GM18868 (cell line): ENCODE measurements around the gene YPEL1.
"Not testable (repeated sequence)": the region's sequence is repeated elsewhere in the genome, so short reads cannot be mapped to it uniquely, and the experiment has no call there.

Experiments used
- ATAC-seq: cut with Tn5 transposase; IDR thresholded peaks from one replicate; pipeline ENCODE4 v1.9.1; 2021; ENCODE audit warnings: mild to moderate bottlenecking, moderate library complexity; ENCODE audit not compliant: unreplicated experiment

Gene YPEL1

DNA sequence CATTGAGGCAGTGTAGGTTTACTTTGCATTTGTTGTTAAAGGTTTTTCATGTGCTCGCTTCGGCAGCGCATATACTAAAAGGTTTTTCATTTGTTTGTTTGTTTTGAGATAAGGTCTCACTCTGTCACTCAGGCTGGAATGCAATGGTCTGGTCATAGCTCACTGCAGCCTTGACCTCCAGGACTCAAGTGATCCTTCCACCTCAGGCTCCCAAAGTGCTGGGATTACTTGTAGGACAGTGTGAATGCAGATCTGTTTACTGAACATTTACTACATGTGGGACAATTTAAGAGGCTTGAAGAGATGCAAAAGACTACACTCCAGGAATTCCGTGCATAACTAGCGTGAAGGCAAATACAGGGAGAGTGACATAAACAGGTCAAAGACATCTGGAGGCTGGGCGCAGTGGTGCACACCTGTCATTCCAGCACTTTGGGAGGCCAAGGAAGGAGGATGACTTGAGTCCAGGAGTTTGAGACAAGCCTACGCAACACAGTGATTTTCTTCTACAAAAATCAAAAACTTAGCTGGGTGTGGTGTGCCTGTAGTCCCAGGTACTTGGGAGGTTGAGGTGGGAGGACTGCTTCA lies 34.1 kb downstream of the YPEL1 start:
- no peak for ATAC-seq

- ATAC-seq: no peak
Measured at GRCh38 chr22:21700822-21701221, 34.8 kb downstream of the YPEL1 start.

- no peak for ATAC-seq
Measured at GRCh38 chr22:21699643-21700042, 36.0 kb downstream of the YPEL1 start.

DNA sequence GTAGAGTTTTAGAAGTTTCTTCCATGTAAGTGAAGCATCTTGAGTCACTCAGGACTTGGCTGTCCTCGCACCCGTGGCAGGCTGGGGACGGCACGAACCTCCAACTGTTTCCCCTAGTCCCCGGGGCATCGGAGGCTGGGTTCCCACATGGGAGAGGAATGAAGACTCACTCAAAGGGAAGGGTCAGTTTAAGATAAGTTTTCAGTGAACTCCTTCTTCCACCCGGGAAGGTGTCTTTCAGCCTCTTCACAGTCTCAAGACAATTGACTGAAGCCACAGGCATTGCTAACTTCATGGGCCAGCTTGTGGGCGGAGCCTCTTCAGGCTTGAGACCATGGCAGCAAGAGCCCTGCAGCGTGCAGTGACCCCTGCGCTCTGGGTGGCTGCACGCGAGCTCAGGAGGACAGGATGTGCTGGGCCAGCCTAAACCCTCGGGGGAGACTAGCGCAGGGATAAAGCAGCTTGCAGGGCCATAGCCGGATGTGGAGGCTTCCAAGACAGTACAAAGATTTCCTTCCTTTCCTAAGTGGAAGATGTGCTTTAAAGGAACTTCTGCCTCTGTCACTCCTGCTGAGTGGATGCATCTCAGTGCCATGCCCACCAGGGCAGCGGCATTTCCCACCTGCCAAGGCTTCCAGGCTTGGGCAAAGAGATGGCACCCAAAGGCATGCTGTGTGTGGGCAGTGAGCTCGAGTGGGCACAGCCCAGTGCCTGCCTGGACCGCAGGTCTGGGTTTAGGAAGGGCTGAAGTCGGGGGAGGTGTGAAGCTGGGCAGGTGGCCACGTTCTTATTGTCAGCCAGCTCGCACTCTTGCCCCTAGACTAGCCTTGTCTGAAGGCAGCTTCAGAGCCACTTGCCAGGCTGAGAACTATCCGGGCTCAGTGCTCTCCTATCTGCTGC lies 36.9 kb downstream of the YPEL1 start:
- no peak for ATAC-seq

- no peak for ATAC-seq
Measured at GRCh38 chr22:21697880-21698279, 37.7 kb downstream of the YPEL1 start.

GRCh38 chr22:21697021-21697771 lies 38.4 kb downstream of the YPEL1 start:
- ATAC-seq: no peak

GRCh38 chr22:21696115-21696514 lies 39.5 kb downstream of the YPEL1 start:
- ATAC-seq: no peak

DNA sequence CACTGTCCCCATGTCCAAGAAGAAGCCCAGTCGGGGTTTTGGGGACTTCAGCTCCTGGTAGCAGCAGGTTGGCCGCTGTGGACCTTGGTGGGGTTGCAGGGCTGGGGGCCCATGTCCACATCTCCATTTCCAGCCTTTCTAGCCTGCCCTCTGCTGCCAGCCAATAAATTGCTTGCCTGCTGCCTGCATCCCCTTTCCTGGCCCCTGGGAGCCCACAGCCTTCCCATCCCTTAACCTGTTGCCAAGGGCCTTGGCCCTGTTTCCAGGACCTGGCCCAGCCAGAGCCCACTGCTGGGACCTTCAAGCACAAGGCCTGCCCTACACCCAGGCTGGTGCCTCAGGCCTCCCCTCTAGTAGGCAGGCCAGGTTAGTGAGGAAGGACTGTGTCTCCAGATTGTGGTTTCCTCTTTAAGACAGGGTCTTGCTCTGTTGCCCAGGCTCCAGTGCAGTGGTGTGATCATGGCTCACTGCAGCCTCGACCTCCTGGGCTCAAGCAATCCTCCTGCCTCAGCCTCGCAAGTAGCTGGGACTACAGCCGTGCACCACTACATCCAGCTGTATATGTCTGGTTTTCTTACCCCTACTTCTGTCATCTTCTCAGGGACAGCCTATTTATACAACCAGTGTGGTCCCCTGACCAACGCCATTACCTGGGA lies 40.0 kb downstream of the YPEL1 start:
- ATAC-seq: no peak

DNA sequence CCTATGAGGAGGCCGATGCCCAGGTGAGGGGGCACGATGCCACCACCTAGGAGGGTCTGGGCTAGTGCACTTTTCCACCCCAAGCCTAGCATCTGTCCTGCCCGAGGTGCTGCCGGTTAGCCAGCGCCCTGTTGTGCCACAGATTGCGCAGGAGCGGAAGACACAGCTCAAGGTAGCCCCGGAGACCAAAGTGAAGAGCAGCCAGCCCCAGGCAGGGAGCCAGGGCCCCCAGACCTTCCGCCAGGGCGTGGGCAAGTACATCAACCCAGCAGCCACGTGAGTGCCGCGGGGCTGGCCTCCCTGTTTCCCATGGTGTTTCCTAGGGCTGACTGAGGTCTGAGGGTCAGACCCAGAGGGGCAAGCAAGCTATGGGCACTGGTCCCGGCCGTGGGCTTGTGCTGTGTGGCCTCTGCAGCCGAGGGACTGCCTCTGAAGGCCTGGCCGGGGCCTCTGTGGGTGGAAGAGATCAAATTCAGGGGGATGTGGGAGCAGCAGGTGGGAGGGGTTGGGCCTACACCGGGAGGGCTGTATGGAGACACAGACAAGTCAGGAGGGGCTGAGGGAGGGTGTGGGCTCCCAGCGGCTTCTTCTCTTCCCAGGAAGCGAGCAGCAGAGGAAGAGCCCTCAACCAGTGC lies 40.7 kb downstream of the YPEL1 start:
- no peak for ATAC-seq

GRCh38 chr22:21694394-21694793 lies 41.2 kb downstream of the YPEL1 start:
- ATAC-seq: no peak

DNA sequence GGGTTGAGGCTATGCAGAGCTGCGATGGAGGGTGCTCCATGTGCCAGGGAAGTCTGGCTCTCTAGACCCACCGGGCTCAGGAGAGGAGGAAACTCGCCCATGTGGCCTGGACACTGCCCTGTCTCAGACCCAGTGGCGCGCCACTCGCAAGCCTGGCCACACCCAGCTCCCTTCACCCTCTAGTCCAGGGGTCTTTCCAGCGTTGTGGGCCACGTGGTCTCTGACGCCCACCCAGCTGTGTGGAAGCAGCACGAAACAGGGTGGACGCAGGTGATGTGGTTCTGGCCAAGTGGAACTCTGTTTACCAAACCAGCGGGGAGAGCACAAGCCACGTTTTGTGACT lies 41.6 kb downstream of the YPEL1 start:
- no peak for ATAC-seq

GRCh38 chr22:21693333-21693998 lies 42.1 kb downstream of the YPEL1 start:
- no peak for ATAC-seq

DNA sequence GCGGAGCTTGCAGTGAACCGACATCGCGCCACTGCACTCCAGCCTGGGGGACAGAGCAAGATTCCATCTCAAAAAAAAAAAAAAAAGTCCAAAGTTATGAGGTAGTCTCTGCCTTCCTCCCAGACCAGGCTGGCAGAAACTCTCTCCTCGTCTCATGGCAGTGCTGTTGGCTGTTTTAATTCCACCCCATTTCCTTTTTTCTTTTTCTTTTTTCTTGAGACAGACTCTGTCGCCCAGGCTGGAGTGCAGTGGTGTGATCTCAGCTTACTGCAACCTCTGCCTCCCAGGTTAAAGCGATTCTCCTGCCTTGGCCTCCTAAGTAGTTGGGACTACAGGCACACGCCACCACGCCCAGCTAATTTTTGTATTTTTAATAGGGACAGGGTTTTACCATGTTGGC lies 42.7 kb downstream of the YPEL1 start:
- ATAC-seq: not testable (repeated sequence)

GRCh38 chr22:21691816-21692215 lies 43.8 kb downstream of the YPEL1 start:
- ATAC-seq: no peak

- ATAC-seq: no peak
Measured at GRCh38 chr22:21690401-21690801, 45.2 kb downstream of the YPEL1 start.

GRCh38 chr22:21688706-21689381 lies 46.8 kb downstream of the YPEL1 start:
- ATAC-seq: no peak

GRCh38 chr22:21688341-21688705 lies 47.3 kb downstream of the YPEL1 start:
- ATAC-seq: no peak

DNA sequence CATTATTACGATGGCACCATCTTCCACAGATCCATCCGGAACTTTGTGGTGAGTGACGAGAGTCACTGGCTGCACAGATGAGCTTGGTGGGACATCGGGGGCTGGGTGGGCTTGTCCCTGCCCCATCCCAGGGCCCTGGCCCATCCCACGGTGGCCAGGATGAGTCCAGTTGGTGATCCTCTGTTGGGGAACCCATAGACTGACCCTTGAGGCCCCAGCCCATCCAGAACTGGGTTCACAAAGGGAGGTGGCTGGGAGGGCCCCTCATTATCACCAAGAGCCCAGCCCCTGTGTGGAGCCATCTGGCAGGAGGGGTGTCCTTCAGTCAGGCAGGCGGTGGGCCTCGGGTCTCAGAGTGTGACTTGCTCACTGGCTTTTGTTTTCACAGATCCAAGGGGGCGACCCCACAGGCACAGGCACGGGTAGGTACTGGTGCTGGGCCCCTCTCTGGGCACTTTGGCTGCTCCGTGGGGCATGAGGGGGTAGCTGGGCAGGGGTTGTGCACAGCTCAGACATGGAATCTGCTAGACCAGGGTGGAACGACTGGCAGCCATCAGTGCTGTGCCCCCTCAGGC lies 47.8 kb downstream of the YPEL1 start:
- ATAC-seq: no peak

DNA sequence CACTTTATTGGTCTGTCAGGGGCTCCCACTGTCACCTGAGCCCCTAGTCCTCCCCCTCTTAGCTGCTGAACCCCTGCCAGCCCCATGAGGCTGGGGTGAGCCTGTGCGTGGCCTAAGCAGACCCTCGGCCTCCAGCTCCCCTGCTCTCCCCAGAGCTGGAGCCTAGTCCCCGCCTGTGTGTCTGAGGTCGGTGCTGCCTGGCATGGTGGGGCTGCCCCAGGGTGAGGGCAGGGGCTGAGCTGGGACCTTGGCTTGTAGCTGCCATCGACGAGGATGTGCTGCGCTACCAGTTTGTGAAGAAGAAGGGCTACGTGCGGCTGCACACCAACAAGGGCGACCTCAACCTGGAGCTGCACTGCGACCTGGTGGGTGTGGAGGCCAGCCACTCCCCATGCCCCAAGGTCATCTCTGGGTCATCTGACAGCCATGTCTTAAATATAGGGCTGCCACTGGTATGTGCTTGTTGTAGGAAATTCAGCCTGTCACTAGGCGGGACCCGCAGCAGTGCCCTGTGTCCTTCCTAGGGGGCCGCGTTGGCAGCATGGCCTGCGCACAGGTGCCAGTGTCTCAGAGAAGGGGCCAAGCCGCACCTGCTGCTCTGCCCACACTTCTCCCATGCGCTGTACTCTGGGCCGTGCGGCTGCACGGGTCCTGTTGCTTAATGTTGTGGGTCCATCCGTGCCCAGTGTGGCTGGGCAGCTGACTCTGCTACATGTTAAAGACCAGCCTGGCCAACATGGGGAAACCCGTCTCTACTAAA lies 48.8 kb downstream of the YPEL1 start:
- no peak for ATAC-seq
